ENCODE results near the gene SERTM1.

Gene SERTM1

GRCh38 chr13:36728006-36728405 is 54.2 kb downstream of the SERTM1 start:
- Histone ChIP-seq H3K9me2 (ENCODE audit: low read depth, low read length) (no peaks in the 10 kb centered on the region), H3K9me3 (ENCODE audit: low read length) (no peaks in the 10 kb centered on the region), H4K20me1 (ENCODE audit: insufficient read depth, low read length) (no peaks in the 10 kb centered on the region), H3K27me3 (ENCODE audit: insufficient read depth, low read length) (no peaks in the 10 kb centered on the region), H3K4me3 (ENCODE audit: low read depth, low read length, poor library complexity, severe bottlenecking) (no peak overlapping the region), H3K4me2 (ENCODE audit: low read length) (no peak overlapping the region), H3K27ac (ENCODE audit: low read depth, low read length, poor library complexity, severe bottlenecking) (no peak overlapping the region), H2AFZ (ENCODE audit: low read length) (no peak overlapping the region), H3K9ac (ENCODE audit: low read length) (no peak overlapping the region), H3K4me1 (ENCODE audit: insufficient read depth, low read length, severe bottlenecking) (no peaks in the 10 kb centered on the region), H3K36me3 (ENCODE audit: insufficient read depth, low read length) (no peaks in the 10 kb centered on the region), H3K79me2 (ENCODE audit: insufficient read depth, low read length) (no peaks in the 10 kb centered on the region), H3F3A (ENCODE audit: insufficient read depth, low read length) (no peaks in the 10 kb centered on the region)
- no peak for TF ChIP-seq EZH2 (IDR thresholded peaks at IDR 0.05; ENCODE audit: borderline replicate concordance, low read length)
- TF ChIP-seq CTCF (IDR thresholded peaks at IDR 0.05; ENCODE audit: low read length) = no peak

- H3F3A ChIP-seq (ENCODE audit: insufficient read depth, low read length) = no peaks in the 10 kb centered on the region
- H3K79me2 ChIP-seq (ENCODE audit: insufficient read depth, low read length) = no peaks in the 10 kb centered on the region
- no peaks in the 10 kb centered on the region for H4K20me1 ChIP-seq (ENCODE audit: insufficient read depth, low read length)
- no peaks in the 10 kb centered on the region for H3K27me3 ChIP-seq (ENCODE audit: insufficient read depth, low read length)
- no peak overlapping the region for H3K4me3 ChIP-seq (ENCODE audit: low read depth, low read length, poor library complexity, severe bottlenecking)
- H3K9ac ChIP-seq (ENCODE audit: low read length) = no peak overlapping the region
- no peaks in the 10 kb centered on the region for H3K9me2 ChIP-seq (ENCODE audit: low read depth, low read length)
- H3K4me2 ChIP-seq (ENCODE audit: low read length) = no peak overlapping the region
- H2AFZ ChIP-seq (ENCODE audit: low read length) = no peak overlapping the region
- no peaks in the 10 kb centered on the region for H3K4me1 ChIP-seq (ENCODE audit: insufficient read depth, low read length, severe bottlenecking)
- H3K36me3 ChIP-seq (ENCODE audit: insufficient read depth, low read length) = no peaks in the 10 kb centered on the region
- no peaks in the 10 kb centered on the region for H3K9me3 ChIP-seq (ENCODE audit: low read length)
- H3K27ac ChIP-seq (ENCODE audit: low read depth, low read length, poor library complexity, severe bottlenecking) = no peak overlapping the region
- peak; percentile 49 for TF ChIP-seq CTCF (IDR thresholded peaks at IDR 0.05; ENCODE audit: low read length)
- TF ChIP-seq EZH2 (IDR thresholded peaks at IDR 0.05; ENCODE audit: borderline replicate concordance, low read length) = no peak
These were observed 62.4 kb downstream of the SERTM1 start for GRCh38 chr13:36736119-36736726.

- Histone ChIP-seq H3K9me2 (ENCODE audit: low read depth, low read length) (no peaks in the 10 kb centered on the region), H3K9me3 (ENCODE audit: low read length) (no peaks in the 10 kb centered on the region), H3K36me3 (ENCODE audit: insufficient read depth, low read length) (no peaks in the 10 kb centered on the region), H2AFZ (ENCODE audit: low read length) (no peak overlapping the region), H4K20me1 (ENCODE audit: insufficient read depth, low read length) (no peaks in the 10 kb centered on the region), H3K27ac (ENCODE audit: low read depth, low read length, poor library complexity, severe bottlenecking) (no peak overlapping the region), H3K4me1 (ENCODE audit: insufficient read depth, low read length, severe bottlenecking) (no peaks in the 10 kb centered on the region), H3F3A (ENCODE audit: insufficient read depth, low read length) (no peaks in the 10 kb centered on the region), H3K4me3 (ENCODE audit: low read depth, low read length, poor library complexity, severe bottlenecking) (no peak overlapping the region), H3K79me2 (ENCODE audit: insufficient read depth, low read length) (no peaks in the 10 kb centered on the region), H3K9ac (ENCODE audit: low read length) (no peak overlapping the region), H3K4me2 (ENCODE audit: low read length) (no peak overlapping the region), H3K27me3 (ENCODE audit: insufficient read depth, low read length) (no peaks in the 10 kb centered on the region)
- TF ChIP-seq EZH2 (IDR thresholded peaks at IDR 0.05; ENCODE audit: borderline replicate concordance, low read length) (no peak), CTCF (IDR thresholded peaks at IDR 0.05; ENCODE audit: low read length) (no peak)
These were observed 63.8 kb downstream of the SERTM1 start for GRCh38 chr13:36737524-36738083.

Measured in OCI-LY1 (cell line).